ENCODE data around the gene ECSCR.

DNA sequence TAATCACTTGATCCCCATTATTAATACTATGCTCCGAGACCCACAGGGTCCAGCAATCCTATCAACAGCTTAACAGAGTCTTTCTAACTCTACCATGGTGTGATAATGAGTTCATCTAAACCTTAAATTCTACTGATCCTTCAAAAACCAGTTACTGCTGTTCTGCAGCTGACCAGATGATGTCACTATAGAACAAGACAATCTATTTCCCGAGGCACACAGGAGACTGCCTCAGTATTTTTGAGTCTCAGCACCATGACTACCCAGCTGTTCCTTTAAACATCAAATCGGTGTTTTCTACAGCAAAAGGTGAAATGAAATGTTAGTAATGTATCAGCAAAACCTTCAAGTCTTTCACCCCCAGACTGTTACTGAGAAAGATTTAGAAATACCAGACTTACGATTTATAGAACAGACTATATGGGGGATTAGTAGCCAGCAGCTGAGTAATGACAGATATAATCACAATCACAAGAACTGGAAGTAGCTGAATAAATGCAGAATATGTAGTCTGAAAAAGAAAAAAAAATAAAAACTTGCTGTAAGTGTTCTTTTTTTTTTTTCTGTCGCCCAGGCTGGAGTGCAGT is 40.1 kb downstream of the ECSCR start:
- no peak for TF ChIP-seq POLR2A (IDR thresholded peaks at IDR 0.05)
- TF ChIP-seq, protein P1, sequence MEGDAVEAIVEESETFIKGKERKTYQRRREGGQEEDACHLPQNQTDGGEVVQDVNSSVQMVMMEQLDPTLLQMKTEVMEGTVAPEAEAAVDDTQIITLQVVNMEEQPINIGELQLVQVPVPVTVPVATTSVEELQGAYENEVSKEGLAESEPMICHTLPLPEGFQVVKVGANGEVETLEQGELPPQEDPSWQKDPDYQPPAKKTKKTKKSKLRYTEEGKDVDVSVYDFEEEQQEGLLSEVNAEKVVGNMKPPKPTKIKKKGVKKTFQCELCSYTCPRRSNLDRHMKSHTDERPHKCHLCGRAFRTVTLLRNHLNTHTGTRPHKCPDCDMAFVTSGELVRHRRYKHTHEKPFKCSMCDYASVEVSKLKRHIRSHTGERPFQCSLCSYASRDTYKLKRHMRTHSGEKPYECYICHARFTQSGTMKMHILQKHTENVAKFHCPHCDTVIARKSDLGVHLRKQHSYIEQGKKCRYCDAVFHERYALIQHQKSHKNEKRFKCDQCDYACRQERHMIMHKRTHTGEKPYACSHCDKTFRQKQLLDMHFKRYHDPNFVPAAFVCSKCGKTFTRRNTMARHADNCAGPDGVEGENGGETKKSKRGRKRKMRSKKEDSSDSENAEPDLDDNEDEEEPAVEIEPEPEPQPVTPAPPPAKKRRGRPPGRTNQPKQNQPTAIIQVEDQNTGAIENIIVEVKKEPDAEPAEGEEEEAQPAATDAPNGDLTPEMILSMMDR (IDR thresholded peaks at IDR 0.05) = peak; percentile 78 to 84
- no peak for TF ChIP-seq EP300 (IDR thresholded peaks at IDR 0.05)
